Upper lobe of left lung (tissue), 4 donors: ENCODE data around the gene RYR3.

Source experiments
- CTCF ChIP-seq, 6 experiments: fragments of 450-650 bp in 4 of 6; fragments of 200-600 bp in 2 of 6; sonication (generic) in 2 of 6; IDR thresholded peaks; one replicate each; pipeline ENCODE4 v1.5.1; 2016 to 2019; ENCODE audit warnings: antibody characterized with exemption in 6 of 6
- EP300 ChIP-seq, 4 donors: sonication (generic); formaldehyde crosslinking; IDR thresholded peaks; one replicate each; pipeline ENCODE4 v1.5.1; 2017; ENCODE audit warnings: antibody characterized with exemption in 4 of 4, control low read depth in 2 of 4
- POLR2A ChIP-seq, 4 donors: fragments of 450-650 bp; IDR thresholded peaks; one replicate each; pipeline ENCODE4 v1.5.1; 2016 to 2017; ENCODE audit warnings: antibody characterized with exemption in 4 of 4, mild to moderate bottlenecking in 2 of 4
- POLR2AphosphoS5 ChIP-seq, 2 donors: sonication (generic); formaldehyde crosslinking; IDR thresholded peaks; one replicate each; pipeline ENCODE4 v1.5.1; 2017; ENCODE audit warnings: antibody characterized with exemption in 2 of 2

- TF ChIP-seq CTCF (IDR thresholded peaks at IDR 0.05) (no peak), POLR2AphosphoS5 (IDR thresholded peaks at IDR 0.05) (no peak), POLR2A (IDR thresholded peaks at IDR 0.05) (no peak), EP300 (IDR thresholded peaks at IDR 0.05) (no peak)
Observed at GRCh38 chr15:33679061-33679460, 368.3 kb downstream of the RYR3 start.
